ENCODE data around the gene FLCN.

The FLCN gene

DNA sequence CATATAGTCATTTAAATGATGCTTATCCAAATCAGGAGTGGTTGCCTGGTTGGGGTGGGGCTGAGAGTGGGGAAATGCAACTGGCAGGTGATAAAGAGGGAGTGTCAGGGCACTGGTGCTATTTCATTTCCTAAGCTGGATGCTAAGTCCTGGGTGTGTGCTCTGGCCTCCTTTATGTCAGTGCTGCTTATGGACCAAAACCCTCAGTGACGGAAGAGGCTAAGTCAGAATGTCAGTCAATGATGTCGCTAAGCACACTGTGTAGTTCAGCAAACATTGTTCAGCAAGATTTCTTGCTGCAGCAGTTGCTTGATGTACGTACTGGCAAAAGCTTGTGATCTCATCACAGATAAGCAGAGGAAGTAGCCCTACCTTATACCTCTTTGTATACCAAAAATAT is 16.4 kb upstream of the FLCN start:
- no peak for DNase-seq (ENCODE audit: low read depth)
- TF ChIP-seq, protein P1, sequence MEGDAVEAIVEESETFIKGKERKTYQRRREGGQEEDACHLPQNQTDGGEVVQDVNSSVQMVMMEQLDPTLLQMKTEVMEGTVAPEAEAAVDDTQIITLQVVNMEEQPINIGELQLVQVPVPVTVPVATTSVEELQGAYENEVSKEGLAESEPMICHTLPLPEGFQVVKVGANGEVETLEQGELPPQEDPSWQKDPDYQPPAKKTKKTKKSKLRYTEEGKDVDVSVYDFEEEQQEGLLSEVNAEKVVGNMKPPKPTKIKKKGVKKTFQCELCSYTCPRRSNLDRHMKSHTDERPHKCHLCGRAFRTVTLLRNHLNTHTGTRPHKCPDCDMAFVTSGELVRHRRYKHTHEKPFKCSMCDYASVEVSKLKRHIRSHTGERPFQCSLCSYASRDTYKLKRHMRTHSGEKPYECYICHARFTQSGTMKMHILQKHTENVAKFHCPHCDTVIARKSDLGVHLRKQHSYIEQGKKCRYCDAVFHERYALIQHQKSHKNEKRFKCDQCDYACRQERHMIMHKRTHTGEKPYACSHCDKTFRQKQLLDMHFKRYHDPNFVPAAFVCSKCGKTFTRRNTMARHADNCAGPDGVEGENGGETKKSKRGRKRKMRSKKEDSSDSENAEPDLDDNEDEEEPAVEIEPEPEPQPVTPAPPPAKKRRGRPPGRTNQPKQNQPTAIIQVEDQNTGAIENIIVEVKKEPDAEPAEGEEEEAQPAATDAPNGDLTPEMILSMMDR (conservative IDR thresholded peaks at IDR 0.05; ENCODE audit: low read length), result no peak
- H3K4me3 ChIP-seq (ENCODE audit: low read length), result no peak overlapping the region

DNA sequence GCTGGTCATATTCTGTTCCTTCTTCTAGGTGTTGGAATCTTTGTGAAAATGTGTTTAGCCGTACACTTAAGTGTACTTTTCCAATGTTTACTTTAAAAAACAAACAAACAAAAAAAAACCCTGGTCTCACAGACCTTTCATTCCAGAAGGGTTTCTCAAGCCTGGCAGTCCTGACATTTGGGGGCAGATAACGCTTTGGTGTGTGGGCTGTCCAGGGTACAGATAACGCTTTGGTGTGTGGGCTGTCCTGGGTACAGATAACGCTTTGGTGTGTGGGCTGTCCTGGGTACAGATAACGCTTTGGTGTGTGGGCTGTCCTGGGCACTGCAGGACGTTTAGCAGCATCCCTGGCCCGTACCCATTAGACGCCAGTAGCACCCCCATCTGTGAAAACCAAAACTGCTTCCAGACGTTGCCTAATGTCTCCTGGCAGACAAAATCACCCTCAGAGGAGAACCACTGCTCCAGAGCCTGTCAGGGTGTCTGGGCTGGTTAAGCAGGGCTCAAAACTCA is 15.2 kb upstream of the FLCN start:
- no peak for DNase-seq (ENCODE audit: low read depth)
- H3K4me3 ChIP-seq (ENCODE audit: low read length), result no peak overlapping the region
- TF ChIP-seq, protein P1 (conservative IDR thresholded peaks at IDR 0.05; ENCODE audit: low read length), result no peak

DNA sequence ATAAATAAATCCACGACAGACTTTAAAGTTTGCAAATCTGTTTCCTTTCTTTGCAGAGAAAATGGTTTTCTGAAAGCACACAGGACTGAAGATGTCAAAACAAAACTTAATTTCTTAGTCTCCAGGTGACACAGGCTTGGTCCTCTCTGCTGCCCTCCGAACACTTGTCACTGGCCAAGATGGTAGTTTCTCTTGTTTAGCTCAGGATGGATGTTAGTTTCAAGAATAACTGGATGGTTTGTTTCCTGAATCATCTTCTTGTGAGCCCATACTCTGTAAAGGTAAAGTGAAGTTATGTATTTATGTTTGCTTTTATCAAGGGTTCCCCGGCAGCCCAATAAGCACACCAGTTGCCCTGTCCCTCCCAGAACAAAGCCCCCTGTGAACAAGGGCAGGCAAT is 9.9 kb upstream of the FLCN start:
- no peak overlapping the region for H3K4me3 ChIP-seq (ENCODE audit: low read length)
- no peak for DNase-seq (ENCODE audit: low read depth)
- TF ChIP-seq, protein P1 (conservative IDR thresholded peaks at IDR 0.05; ENCODE audit: low read length), result no peak

DNA sequence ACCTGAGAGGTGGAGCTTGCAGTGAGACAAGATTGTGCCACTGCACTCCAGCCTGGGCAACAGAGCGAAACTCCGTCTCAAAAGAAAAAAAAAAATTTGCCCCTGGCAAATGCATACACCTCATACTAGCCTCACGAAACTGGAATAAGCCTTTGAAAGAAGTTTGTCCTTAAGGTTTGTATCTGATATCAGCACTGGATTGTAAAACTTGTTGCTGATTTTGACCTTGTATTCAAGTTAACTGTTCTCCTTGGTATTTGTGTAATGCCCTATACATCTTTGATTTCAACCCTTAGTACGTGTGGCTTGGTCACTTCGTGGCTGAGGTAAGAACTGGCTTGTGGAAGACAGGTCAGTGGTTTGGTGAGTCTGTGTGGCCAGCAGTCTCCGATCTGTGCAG is 6.2 kb upstream of the FLCN start:
- DNase-seq (ENCODE audit: low read depth), result no peak
- TF ChIP-seq, protein P1 (conservative IDR thresholded peaks at IDR 0.05; ENCODE audit: low read length), result no peak
- H3K4me3 ChIP-seq (ENCODE audit: low read length), result no peak overlapping the region

DNA sequence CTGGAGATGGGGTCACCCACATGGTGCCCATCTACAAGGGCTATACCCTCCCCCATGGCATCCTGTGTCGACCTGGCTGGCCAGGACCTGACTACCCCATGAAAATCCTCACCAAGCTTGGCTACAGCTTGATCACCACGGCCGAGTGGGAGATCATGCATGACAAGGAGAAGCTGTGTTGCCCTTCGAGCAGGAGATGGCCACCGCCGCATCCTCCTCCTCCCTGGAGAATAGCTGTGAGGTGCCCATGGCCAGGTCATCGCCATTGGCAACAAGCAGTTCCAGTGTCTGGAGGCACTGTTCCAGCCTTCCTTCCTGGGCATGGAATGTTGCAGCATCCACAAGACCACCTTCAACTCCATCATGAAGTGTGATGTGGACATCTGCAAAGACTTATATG is 5.3 kb upstream of the FLCN start:
- DNase-seq (ENCODE audit: low read depth), result no peak
- no peak overlapping the region for H3K4me3 ChIP-seq (ENCODE audit: low read length)
- TF ChIP-seq, protein P1 (conservative IDR thresholded peaks at IDR 0.05; ENCODE audit: low read length), result no peak

DNA sequence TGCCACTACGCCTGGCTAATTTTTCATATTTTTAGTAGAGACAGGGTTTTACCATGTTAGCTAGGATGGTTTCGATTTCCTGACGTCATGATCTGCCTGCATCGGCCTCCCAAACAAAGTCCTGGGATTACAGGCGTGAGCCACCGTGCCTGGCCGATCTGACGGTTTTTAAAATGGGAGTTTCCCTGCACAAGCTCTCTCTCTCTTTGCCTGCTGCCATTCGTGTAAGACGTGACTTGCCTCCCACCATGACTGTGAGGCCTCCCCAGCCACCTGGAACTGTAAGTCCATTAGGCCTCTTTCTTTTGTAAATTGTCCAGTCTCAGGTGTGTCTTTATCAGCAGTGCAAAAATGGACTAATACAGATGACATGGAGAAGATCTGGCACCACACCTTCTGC is 4.7 kb upstream of the FLCN start:
- H3K4me3 ChIP-seq (ENCODE audit: low read length), result no peak overlapping the region
- no peak for DNase-seq (ENCODE audit: low read depth)
- TF ChIP-seq, protein P1 (conservative IDR thresholded peaks at IDR 0.05; ENCODE audit: low read length), result no peak

DNA sequence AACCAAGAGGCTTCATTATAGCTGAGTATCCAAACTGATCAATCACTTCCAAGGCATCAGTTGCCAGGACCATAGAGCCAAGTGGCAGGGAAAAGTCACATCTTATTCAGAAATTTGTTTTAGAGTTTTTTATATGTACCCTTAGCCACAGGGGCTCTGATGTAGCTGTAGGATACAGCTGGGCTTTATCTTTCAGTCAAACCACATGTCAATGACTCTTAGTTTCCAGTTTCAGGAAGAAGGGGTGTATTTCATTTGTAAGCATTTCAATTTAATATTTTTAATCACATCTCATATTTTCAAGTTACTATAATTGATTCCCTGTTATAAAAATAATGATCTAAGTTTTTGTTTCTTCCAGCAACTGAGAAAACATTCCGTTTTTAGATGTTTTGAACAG is 2.9 kb upstream of the FLCN start:
- H3K4me3 ChIP-seq (ENCODE audit: low read length), result no peak overlapping the region
- no peak for DNase-seq (ENCODE audit: low read depth)
- TF ChIP-seq, protein P1 (conservative IDR thresholded peaks at IDR 0.05; ENCODE audit: low read length), result no peak
